Measurements from ENCODE around the gene NBR1. TPM values are rescaled to one million over a fixed set of nuclear protein-coding genes. Genes with fewer than 3 reads are reported as not detected.

NBR1 gene
- total and polyA plus RNA-seq, 4 donors: 18.2 to 74.6 (median 44.7) TPM

DNA sequence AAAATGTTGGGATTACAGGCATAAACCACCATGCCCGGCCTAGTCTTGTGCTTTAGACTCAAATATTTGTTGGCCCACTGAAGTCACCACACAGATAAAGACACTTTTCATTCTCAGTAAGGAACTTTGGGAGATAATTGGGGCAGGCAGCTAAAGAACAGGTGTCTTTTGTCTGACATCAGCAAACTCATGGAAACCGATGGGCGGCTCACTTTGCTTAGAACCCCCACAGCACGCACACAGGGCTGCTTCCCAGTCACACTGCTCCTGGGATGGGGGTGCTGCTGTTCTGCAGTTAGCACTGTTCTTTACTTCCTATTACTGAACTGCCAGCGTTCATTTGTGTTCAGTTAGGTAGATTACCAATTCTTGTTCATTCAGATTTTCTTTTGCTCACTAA, 27.8 kb upstream of the NBR1 start:
- Histone ChIP-seq H3K9me3 (ENCODE audit: control insufficient read depth in 4 of 4, low read length in 3 of 4) (no peaks in the 10 kb centered on the region), H3K4me3 (ENCODE audit: low read depth in 1 of 3, low read length in 3 of 3) (no peak overlapping the region), H3K4me1 (ENCODE audit: control insufficient read depth in 4 of 4, insufficient read depth in 4 of 4, low read length in 3 of 4) (peaks cover 0 to 4% (median 0%) of the 10 kb centered on the region in 4 donors), H3K36me3 (ENCODE audit: control insufficient read depth in 4 of 4, insufficient read depth in 3 of 4, low read depth in 1 of 4, low read length in 3 of 4) (peaks cover 0 to 4% (median 2%) of the 10 kb centered on the region in 4 donors), H3K9ac (ENCODE audit: low read depth in 1 of 2, low read length in 2 of 2) (no peak overlapping the region), H3K27me3 (ENCODE audit: control insufficient read depth in 4 of 4, insufficient read depth in 4 of 4, low read length in 3 of 4) (no peaks in the 10 kb centered on the region), H3K27ac (ENCODE audit: low read depth in 1 of 2, low read length in 2 of 2) (no peak overlapping the region)
- TF ChIP-seq RAD21 (IDR thresholded peaks at IDR 0.05): no peak
- TF ChIP-seq NR2F2 (IDR thresholded peaks at IDR 0.05): no peak
- TF ChIP-seq FOXA2 (IDR thresholded peaks at IDR 0.05): no peak
- no peak for TF ChIP-seq CTCF (IDR thresholded peaks at IDR 0.05; ENCODE audit: low read depth, low read length, missing input control)
- no peak for TF ChIP-seq TAF1 (conservative IDR thresholded peaks at IDR 0.05)
- TF ChIP-seq EGR1 (IDR thresholded peaks at IDR 0.05; ENCODE audit: low read depth in 2 of 2): no peak
- no peak for TF ChIP-seq YY1 (IDR thresholded peaks at IDR 0.05)
- TF ChIP-seq MAX (IDR thresholded peaks at IDR 0.05): no peak
- no peak for TF ChIP-seq ZBTB33 (IDR thresholded peaks at IDR 0.05)
- TF ChIP-seq JUND (IDR thresholded peaks at IDR 0.05): no peak
- TF ChIP-seq RXRA (IDR thresholded peaks at IDR 0.05): no peak
- no peak for TF ChIP-seq HNF4G (IDR thresholded peaks at IDR 0.05)
- no peak for TF ChIP-seq SP1 (IDR thresholded peaks at IDR 0.05)
- no peak for TF ChIP-seq HNF4A (conservative IDR thresholded peaks at IDR 0.05)
- TF ChIP-seq, protein P1, sequence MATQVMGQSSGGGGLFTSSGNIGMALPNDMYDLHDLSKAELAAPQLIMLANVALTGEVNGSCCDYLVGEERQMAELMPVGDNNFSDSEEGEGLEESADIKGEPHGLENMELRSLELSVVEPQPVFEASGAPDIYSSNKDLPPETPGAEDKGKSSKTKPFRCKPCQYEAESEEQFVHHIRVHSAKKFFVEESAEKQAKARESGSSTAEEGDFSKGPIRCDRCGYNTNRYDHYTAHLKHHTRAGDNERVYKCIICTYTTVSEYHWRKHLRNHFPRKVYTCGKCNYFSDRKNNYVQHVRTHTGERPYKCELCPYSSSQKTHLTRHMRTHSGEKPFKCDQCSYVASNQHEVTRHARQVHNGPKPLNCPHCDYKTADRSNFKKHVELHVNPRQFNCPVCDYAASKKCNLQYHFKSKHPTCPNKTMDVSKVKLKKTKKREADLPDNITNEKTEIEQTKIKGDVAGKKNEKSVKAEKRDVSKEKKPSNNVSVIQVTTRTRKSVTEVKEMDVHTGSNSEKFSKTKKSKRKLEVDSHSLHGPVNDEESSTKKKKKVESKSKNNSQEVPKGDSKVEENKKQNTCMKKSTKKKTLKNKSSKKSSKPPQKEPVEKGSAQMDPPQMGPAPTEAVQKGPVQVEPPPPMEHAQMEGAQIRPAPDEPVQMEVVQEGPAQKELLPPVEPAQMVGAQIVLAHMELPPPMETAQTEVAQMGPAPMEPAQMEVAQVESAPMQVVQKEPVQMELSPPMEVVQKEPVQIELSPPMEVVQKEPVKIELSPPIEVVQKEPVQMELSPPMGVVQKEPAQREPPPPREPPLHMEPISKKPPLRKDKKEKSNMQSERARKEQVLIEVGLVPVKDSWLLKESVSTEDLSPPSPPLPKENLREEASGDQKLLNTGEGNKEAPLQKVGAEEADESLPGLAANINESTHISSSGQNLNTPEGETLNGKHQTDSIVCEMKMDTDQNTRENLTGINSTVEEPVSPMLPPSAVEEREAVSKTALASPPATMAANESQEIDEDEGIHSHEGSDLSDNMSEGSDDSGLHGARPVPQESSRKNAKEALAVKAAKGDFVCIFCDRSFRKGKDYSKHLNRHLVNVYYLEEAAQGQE (IDR thresholded peaks at IDR 0.05): no peak
- TF ChIP-seq GABPA (IDR thresholded peaks at IDR 0.05 in 1 of 2, conservative IDR thresholded peaks at IDR 0.05 in 1 of 2): no peak
- TF ChIP-seq FOXA1 (IDR thresholded peaks at IDR 0.05): no peak
- TF ChIP-seq ATF3 (IDR thresholded peaks at IDR 0.05): no peak
- no peak for DNase-seq (ENCODE audit: low spot score)
- 97% methylated on average over 5 of the region's 5 CpGs for WGBS

All from liver (tissue), 9 donors.